ENCODE measurements around the gene GALNT6. TPM values are rescaled to one million over a fixed set of nuclear protein-coding genes. Genes with fewer than 3 reads are reported as not detected.

The GALNT6 gene
- 4.9 TPM for total RNA-seq

DNA sequence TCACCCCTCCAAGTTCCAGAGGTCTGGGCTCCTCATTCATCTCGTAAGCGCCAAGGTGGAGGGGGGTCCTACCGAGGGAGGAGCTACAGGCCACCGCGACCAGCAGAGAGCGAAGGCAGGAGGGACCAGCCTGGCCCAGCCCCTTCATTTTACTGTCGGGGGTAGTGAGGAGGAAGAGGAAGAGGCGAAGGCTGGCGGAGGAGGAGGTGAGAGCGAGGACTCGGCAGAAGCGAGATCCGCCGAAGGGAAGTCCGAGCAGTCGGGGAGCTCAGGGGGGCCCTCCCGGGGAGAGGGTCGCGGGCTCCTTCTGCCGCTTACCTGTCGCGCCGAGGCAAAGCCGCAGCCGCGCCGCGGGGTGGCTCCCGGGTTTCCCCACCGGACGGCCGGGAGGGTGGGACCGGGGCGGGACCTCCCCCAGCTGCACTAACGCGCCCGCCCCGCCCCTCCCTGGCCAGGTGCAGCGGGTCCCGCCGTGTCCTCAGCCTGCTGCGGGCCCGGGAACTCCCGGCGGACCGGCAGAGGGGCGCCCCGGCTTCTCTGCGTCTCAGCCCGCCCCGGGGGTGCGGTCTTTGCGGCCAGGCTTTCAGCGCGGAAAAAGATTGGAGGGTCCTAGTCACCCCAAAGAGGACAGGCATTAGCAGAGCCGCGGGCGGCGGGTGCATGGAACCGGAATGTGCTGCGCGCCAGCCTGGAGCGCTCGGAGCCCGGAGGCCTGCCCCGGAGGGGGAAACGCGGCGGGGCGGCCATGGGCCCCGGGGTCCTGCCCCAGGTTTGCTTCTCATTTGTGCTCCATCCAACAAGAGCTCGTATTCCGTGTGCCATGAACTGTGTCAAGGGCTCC, at the start of gene GALNT6:
Gene GALNT6, minus strand, starts transcription at position 124 of the 841 bp plus-strand sequence. CDS start 11,625 bp downstream, outside the sequence.
- no peak for DNase-seq

DNA sequence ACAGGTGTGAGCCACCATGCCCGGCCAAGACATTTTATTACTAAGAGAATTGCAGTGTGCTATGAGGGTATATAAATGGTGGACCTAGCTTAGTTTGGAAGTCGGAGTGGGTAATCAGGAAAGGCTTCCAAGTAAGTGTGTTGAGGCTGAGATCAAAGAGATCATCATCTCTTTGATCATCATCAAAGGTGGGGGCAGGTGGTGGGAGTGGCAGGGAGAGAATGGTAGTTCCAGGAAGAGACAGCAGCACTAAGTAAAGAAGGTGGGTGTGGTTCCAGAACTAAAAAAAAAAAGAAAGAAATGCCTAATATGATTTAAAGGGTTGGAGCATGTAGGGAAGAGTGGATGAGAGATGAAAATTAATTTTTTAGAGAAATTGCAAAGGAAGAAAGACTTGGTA, 48.1 kb upstream of the GALNT6 start:
- no peak for DNase-seq

GRCh38 chr12:51437431-51437830, 46.2 kb upstream of the GALNT6 start:
- no peak for DNase-seq

GRCh38 chr12:51434305-51434704, 43.1 kb upstream of the GALNT6 start:
- no peak for DNase-seq

- DNase-seq = no peak
Measured at GRCh38 chr12:51432921-51433320, 41.7 kb upstream of the GALNT6 start.

- no peak for DNase-seq
Measured at GRCh38 chr12:51430196-51430895, 39.1 kb upstream of the GALNT6 start.

DNA sequence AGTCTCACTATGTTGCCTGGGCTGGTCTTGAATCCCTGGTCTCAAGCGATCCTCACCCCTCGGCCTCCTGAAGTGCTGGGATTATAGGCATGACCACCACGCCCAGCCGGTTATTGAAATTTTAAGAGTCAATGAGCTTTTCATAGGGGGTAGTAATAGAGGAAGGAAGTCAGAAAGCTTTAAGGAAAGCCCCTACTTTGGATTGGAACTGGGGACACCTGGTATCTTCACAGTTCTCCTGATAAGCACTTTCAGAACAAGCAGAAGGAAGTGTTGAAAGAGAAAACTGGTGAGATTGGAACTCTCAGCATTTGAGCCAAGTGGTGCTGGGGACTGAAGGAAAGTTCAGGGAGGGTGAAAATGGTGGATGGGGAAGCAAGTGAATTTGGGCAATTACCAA, 38.5 kb upstream of the GALNT6 start:
- no peak for DNase-seq

- no peak for DNase-seq
Measured at GRCh38 chr12:51428256-51428655, 37.0 kb upstream of the GALNT6 start.

DNA sequence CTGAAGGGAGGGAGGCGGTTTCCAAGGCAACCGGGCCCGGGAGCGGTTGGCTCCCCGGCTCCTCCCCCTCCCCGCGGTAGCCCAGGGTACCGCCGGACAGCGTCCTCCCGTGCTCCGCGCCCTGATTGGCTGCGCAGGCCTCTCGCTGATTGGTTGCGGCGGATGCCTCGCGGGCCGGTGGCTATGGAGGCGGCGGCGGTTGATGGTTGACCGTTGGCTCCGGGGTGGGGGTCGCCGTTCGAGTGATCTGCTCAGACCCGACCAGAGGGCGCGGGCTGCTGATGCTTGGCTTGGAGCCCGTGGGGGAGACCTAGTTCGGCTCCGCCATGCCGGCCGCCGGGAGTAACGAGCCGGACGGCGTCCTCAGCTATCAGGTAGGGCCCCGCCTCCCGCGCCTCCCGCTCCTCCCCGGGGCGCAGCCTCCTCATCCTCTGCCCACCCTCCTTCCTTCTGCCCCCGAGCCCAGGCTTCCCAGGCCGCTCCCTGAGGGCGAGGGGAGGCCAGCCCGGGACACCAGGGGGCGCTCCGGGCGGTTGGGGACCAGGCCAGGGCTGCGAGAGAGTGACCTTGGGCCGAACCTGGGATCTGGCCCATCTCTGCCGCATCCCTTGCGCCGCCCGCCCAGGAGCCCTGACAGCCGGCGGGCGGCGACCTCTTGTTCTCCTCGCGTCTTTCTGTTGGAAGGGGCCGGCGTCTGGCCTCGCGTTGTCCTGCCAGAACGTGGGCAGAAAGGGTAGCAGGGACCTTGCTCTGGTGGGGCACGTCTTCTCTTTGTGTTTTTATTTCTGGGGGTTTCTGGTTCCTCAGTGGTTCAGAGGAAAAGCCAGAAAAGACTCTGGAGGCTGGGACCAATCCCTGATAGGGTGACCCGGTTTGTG, 33.7 kb upstream of the GALNT6 start, which contains the start of gene SLC4A8:
Gene SLC4A8, plus strand, starts transcription at position 170 of the 878 bp plus-strand sequence. Its CDS starts 157 bp downstream, at position 327.
- peak; percentile 15 for DNase-seq

- no peak for DNase-seq
Measured at GRCh38 chr12:51424094-51424661, 33.0 kb upstream of the GALNT6 start.

- peak; percentile 50 for DNase-seq
Measured at GRCh38 chr12:51421266-51421884, 30.2 kb upstream of the GALNT6 start.

- no peak for DNase-seq
Measured at GRCh38 chr12:51419425-51420193, 28.4 kb upstream of the GALNT6 start.

- no peak for DNase-seq
Measured at GRCh38 chr12:51417826-51418225, 26.6 kb upstream of the GALNT6 start.

DNA sequence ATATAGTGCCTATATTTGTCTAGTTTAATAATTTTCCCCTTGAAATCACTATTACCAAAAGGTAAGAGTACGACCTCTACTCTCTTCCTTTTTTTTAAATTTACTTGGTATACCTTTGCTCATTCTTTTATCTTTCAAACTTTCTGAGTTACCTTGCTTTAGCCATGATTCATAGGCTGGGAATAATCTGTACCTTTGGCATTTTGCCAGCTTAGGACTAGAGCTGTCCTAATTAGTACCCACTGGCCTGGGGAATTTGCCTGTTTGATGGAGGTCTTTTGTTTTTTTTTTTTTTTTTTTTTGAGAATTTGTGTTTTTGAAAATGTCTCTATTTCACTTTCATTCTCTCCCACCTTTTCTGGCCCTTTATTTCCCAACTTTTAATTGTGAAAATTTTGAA, 24.7 kb upstream of the GALNT6 start:
- no peak for DNase-seq

DNA sequence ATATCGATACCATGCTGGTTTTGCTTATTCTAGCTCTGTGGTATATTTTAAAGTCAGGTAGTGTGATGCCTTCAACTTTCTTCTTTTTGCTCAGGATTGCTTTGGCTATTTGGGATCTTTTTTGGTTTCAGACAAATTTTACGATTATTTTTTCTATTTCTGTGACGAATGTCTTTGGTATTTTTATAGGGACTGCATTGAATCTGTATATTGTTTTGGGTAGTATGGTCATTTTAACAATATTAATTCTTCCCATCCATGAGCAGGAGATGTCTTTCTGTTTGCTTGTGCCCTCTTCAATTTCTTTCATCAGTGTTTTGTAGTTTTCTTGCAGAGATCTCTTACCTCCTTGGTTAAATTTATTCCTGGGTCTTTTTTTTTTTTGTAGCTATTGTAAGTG, 22.6 kb upstream of the GALNT6 start:
- DNase-seq = no peak

GRCh38 chr12:51413149-51413548, 21.9 kb upstream of the GALNT6 start:
- no peak for DNase-seq

DNA sequence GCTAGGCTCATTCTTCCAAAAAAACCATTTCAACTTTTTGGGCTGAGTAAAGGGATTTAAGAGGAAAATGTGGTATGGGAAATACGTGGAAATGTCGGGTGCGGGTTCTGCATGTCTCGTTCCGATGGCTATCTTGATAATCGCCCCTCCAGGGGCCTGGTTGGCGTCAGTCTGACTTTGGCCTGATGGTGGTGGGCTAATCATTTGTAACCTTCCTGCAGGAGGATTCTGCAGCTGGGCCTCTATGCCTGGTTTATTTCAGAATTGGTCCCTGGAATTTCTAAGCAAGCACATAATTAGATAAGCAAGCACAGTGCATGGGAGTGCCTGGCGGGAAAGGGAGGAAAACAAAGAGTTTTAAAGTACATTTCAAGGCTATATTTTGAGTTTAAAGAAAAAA, 18.6 kb upstream of the GALNT6 start:
- DNase-seq = no peak

GRCh38 chr12:51407604-51408003, 16.4 kb upstream of the GALNT6 start:
- DNase-seq = no peak

GRCh38 chr12:51406859-51407258, 15.7 kb upstream of the GALNT6 start:
- no peak for DNase-seq

GRCh38 chr12:51406290-51406689, 15.1 kb upstream of the GALNT6 start:
- no peak for DNase-seq

- DNase-seq = no peak
Measured at GRCh38 chr12:51405801-51406207, 14.6 kb upstream of the GALNT6 start.

Measured in skin of body (tissue), 2 donors.